K562 (cell line): ENCODE results near the gene ANKRD65. TPM values are rescaled to one million over a fixed set of nuclear protein-coding genes. Genes with fewer than 3 reads are reported as not detected.

Experiments used
- ESRRB ChIP-seq: fragments of 250-450 bp; sonication (Bioruptor Pico); IDR thresholded peaks from 2 replicates; pipeline ENCODE4 v1.5.0; 2020; ENCODE audit warnings: mild to moderate bottlenecking, moderate library complexity, borderline replicate concordance
- FOXA1 ChIP-seq: fragments of 450-650 bp; IDR thresholded peaks from 2 replicates; pipeline ENCODE4 v1.6.1; 2016; ENCODE audit warnings: mild to moderate bottlenecking, borderline replicate concordance
- GTF2A2 ChIP-seq: IDR thresholded peaks from 2 replicates; pipeline ENCODE4 v1.6.1; 2016; ENCODE audit warnings: mild to moderate bottlenecking, missing genetic modification characterization, missing compliant biosample characterization
- GTF2B ChIP-seq: IDR thresholded peaks from 2 replicates; pipeline ENCODE4 v1.6.1; 2011; ENCODE audit not compliant: insufficient read length; ENCODE audit errors: extremely low read depth
- HBP1 ChIP-seq: fragments of 450-650 bp; formaldehyde crosslinking; IDR thresholded peaks from 2 replicates; pipeline ENCODE4 v1.4.0; 2022; ENCODE audit warnings: missing genetic modification characterization
- HNRNPLL ChIP-seq: fragments of 200-400 bp; formaldehyde crosslinking; IDR thresholded peaks from 2 replicates; pipeline ENCODE4 v1.6.1; 2017; ENCODE audit warnings: low read length, low read depth, mild to moderate bottlenecking; ENCODE audit not compliant: poor library complexity, severe bottlenecking
- NBN ChIP-seq: fragments of 450-650 bp; IDR thresholded peaks from 2 replicates; pipeline ENCODE4 v1.6.1; 2016; ENCODE audit warnings: low read depth, mild to moderate bottlenecking
- NFE2L1 ChIP-seq: fragments of 450-650 bp; IDR thresholded peaks from 2 replicates; pipeline ENCODE4 v1.6.1; 2016; ENCODE audit warnings: missing genetic modification characterization, low read depth, mild to moderate bottlenecking, missing compliant biosample characterization, moderate library complexity, borderline replicate concordance
- NFYB ChIP-seq: IDR thresholded peaks from 2 replicates; pipeline ENCODE4 v1.6.1; 2011; ENCODE audit warnings: mild to moderate bottlenecking, moderate library complexity; ENCODE audit not compliant: insufficient read length; ENCODE audit errors: extremely low read depth
- OTX1 ChIP-seq: fragments of 450-650 bp; formaldehyde crosslinking; IDR thresholded peaks from 2 replicates; pipeline ENCODE4 v1.4.0; 2022; ENCODE audit warnings: mild to moderate bottlenecking
- TBL1XR1 ChIP-seq, 2 experiments: IDR thresholded peaks; 2 replicates each; pipeline ENCODE4 v1.6.1; 2012; ENCODE audit warnings: improper control_type of control experiment in 2 of 2, low read length in 2 of 2, mild to moderate bottlenecking in 1 of 2
- THAP7 ChIP-seq: fragments of 250-450 bp; sonication (Bioruptor Pico); IDR thresholded peaks from 2 replicates; pipeline ENCODE4 v1.5.0; 2021
- UBTF ChIP-seq, 2 experiments: IDR thresholded peaks; 2 replicates each; pipeline ENCODE4 v1.6.1; 2012; ENCODE audit warnings: improper control_type of control experiment in 2 of 2, low read depth in 2 of 2, low read length in 2 of 2, borderline replicate concordance in 1 of 2
- ZFP36 ChIP-seq: fragments of 150-350 bp; IDR thresholded peaks from 2 replicates; pipeline ENCODE4 v1.6.1; 2018; ENCODE audit warnings: low read length, low read depth; ENCODE audit not compliant: partially characterized antibody
- ZNF584 ChIP-seq: fragments of 200-800 bp; sonication (Bioruptor generic); IDR thresholded peaks from 2 replicates; pipeline ENCODE4 v1.6.1; 2016; ENCODE audit warnings: low read depth, mild to moderate bottlenecking, missing genetic modification characterization, missing compliant biosample characterization
- ZNF75A ChIP-seq: fragments of 450-650 bp; formaldehyde crosslinking; IDR thresholded peaks from 2 replicates; pipeline ENCODE4 v1.4.0; 2020; ENCODE audit warnings: mild to moderate bottlenecking
- ZNF76 ChIP-seq: fragments of 250-450 bp; sonication (Bioruptor Pico); IDR thresholded peaks from 2 replicates; pipeline ENCODE4 v1.4.0; 2020; ENCODE audit warnings: mild to moderate bottlenecking, moderate library complexity, borderline replicate concordance
- polyA plus RNA-seq, 8 experiments: library from polyadenylated mRNA; depleted of rRNA in 4 of 8; stranded (reverse) in 5 of 8; unstranded in 3 of 8; fragments of >200 nt; fragmentation: Nextera tagmentation in 2 of 8; fragmentation: Illumina TruSeq in 1 of 8; extraction: Ambion mirVana in 2 of 8; extraction: Trizol in 1 of 8; gene quantifications; 2 replicates each; pipeline versions ENCODE4 v1.2.1 to v1.2.3, GENCODE V29; 2011 to 2014; ENCODE audit warnings: inconsistent platforms in 1 of 8, missing spikeins in 1 of 8
- total RNA-seq, 7 experiments: library from RNA; depleted of rRNA in 6 of 7; stranded (reverse); fragments of >200 nt in 6 of 7; fragmentation: Illumina TruSeq in 2 of 7; extraction: Trizol in 2 of 7; gene quantifications; 2 replicates each; pipeline versions ENCODE4 v1.2.1 to v1.2.3, GENCODE V29; 2011 to 2021; ENCODE audit warnings: low replicate concordance in 1 of 7
- TF ChIP-seq, protein P1 (sequence below): fragments of 450-650 bp; IDR thresholded peaks from 2 replicates; pipeline ENCODE4 v1.6.1; 2016; ENCODE audit warnings: mild to moderate bottlenecking

Gene ANKRD65
- total and polyA plus RNA-seq, 9 of the 15 experiments (the other 6 are each of a cell fraction or from before 2014, with no cell fraction given): not detected

GRCh38 chr1:1432951-1433803 is 12.1 kb upstream of the ANKRD65 start (continued):
- TF ChIP-seq TBL1XR1 (IDR thresholded peaks at IDR 0.05; ENCODE audit: low read length in 2 of 2) (peak in 1 of 2 experiments; percentile 71; a peak in 2 of 4 replicates), THAP7 (no peak), GTF2A2 (tag) (no peak), FOXA1 (no peak), NFYB (no peak), ESRRB (CRISPR knock-in tag) (no peak), HNRNPLL (peak; percentile 56), OTX1 (0 out of 2 replicates have a peak, but pooled peaks have one; percentile 25), ZNF76 (CRISPR knock-in tag) (0 out of 2 replicates have a peak, but pooled peaks have one; percentile 80), NBN (0 out of 2 replicates have a peak, but pooled peaks have one; percentile 72), ZNF75A (peak; percentile 51; the same call in 1 of the 2 replicates), GTF2B (no peak), UBTF (IDR thresholded peaks at IDR 0.05; ENCODE audit: borderline replicate concordance in 1 of 2, low read depth in 2 of 2, low read length in 2 of 2) (0 out of 4 replicates have a peak, but pooled peaks of 1 of the 2 experiments have one; percentile 56), ZFP36 (peak; percentile 57), ZNF584 (no peak), NFE2L1 (tag) (no peak), HBP1 (CRISPR knock-in tag) (peak; percentile 61; the same call in 1 of the 2 replicates)
- TF ChIP-seq, protein P1, sequence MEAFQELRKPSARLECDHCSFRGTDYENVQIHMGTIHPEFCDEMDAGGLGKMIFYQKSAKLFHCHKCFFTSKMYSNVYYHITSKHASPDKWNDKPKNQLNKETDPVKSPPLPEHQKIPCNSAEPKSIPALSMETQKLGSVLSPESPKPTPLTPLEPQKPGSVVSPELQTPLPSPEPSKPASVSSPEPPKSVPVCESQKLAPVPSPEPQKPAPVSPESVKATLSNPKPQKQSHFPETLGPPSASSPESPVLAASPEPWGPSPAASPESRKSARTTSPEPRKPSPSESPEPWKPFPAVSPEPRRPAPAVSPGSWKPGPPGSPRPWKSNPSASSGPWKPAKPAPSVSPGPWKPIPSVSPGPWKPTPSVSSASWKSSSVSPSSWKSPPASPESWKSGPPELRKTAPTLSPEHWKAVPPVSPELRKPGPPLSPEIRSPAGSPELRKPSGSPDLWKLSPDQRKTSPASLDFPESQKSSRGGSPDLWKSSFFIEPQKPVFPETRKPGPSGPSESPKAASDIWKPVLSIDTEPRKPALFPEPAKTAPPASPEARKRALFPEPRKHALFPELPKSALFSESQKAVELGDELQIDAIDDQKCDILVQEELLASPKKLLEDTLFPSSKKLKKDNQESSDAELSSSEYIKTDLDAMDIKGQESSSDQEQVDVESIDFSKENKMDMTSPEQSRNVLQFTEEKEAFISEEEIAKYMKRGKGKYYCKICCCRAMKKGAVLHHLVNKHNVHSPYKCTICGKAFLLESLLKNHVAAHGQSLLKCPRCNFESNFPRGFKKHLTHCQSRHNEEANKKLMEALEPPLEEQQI: no peak
